NCI-H2029 treated with DMSO at 0.1 percent for 48 hours (cell line): Measurements from ENCODE around the gene CRACDL.
A peak's percentile ranks its signal among the peaks of the same experiment; 100 is the strongest.

Source experiments
- DNase-seq: peaks from one replicate; lab custom pipeline; 2025; lab: John Stamatoyannopoulos, UW

CRACDL gene

DNA sequence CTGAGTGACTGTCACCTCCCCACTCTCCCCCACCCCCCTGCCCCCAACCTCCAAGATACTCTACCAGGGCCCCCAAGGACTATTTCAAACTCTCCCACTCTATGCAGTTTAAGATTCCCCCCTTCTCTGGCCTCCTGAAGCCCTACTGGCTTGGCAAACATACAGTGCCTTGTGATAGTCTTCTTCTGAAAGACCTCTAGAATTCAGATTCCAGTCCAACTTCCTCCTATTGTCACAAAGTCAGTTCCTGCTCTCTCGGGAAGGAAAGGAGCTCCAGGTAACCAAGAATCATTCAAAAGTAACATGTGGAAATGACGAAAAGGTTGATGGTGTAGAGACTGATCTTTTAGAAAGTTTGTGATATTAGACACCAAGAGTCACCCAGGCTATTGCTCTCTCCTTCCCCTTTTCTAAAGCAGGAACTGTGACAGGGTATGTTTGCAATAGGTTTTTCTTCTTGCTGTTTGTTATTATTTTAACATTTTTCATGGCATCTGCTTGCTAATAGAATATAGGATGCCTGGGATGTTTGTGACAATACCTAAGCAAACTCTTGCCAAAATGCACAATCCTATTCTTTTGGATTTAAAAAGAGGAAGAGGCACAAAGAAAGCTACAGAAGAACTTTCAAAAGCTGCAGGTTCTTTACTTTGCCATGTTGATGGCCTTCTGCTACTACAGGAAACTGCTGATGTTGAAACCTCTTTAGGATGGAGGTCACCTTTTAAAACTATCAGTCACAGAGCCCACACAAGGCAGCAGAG is 111.6 kb downstream of the CRACDL start:
- DNase-seq, result no peak

DNA sequence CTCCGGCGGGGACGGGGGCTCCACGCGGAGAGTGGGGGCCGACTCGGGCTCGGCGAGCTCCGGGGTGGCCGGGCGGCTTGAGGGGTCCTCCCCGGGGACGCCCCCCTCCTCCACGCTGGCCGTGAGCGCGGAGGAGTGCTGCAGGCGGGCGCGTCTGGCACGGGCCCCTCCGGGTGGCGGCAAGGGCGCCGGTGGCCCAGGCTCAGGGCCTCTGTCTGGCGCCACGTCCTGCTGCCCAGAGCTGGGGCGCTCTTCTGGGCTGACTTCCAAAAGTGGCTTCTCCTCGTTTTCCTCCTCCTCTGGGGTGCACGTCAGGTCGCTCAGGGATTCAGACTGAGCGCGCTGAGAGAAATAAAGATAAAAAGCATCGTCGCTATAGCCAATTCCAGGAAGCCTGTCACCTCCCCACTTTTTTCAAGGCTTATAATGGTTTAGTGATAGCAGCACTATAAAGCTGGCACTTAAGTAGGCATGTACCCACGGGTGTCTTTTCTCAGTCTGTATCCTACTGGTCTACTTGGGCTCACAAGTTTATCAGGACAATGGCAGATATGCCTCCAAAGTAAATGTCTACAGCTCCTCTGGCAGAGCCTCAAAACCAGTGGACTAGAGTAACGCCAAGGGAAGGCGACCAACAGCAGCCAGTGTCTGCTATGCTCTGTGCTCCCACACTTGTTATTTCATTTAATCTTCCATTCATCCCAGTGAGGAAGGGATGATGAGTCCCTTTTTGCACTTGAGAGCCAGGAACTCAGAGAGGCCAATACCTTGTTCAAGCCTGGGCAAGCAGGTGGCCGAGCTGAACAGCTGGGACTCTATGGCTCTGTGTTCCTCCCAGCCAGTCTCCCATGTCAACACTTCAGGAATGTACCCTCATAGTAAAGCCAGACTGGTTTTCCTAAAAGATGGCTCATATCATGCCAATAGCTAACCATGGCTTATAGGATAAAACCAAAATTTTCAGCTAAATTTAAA is 112.5 kb downstream of the CRACDL start:
- DNase-seq, result no peak

DNA sequence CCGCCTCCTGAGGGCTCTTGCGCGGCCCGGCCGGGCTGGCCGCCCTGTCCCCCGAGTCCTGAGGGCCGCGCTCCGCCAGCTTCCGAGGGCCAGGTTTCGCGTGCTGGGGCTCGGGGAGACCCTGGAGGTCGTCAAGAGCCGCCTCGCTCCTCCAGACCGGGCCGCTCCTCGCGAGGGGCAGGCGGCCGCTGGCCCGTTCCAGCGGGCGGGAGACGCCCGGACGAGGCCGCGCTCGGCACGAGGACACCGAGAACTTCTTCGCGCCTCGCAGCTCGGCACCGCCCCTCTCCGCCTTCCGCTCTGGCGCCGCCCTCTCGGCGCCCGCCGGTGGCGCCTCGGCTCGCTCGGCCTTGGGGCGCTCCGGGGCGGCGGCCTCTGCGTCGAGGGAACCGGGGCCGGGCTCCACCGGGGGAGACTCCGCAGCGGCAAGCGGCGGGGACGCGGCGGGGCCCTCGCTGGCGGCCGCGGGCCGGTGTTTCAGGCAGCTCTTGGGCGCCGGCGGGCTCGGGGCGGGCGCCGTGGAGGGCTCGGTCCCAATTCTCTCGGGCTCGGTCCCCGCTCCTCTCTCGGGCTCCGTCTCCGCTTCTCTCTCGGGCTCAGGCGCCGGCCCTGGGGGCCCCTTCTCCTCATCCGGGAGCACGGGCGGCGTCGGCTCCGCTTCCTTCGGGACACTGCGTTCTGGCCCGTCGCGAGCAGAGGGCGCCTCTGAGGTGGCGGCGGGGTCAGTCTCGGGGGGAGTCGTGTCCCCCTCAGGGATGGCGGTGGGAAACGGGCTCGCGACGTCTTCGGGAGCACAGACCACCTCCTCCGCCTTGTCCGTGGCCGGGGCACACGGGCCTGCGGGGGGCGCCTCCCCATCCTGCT is 113.5 kb downstream of the CRACDL start:
- no peak for DNase-seq

DNA sequence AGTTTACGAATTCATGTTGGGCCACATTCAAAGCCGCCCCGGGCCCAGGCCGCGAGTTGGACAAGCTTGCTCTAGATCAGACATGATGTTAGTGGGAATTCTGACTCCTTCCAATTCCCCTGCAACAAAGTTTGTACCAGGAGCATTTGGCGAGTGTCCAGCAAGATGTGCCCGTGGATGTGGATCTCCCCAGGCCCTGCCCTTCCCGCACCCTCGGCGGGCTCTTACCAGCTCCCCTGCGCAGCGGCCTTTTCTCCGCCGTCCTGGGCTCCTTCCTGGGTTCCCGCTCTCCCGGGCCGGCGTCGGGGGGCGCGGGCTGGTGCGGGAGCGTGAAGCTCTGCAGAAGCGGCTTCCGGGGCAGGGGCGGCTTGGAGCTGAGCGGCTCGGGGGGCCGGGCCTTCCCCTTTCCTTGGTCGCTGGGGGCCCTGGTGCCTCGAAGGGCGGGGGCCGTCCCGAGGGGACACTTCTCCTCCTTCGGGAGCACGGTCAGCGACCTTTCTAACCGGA is 114.3 kb downstream of the CRACDL start:
- no peak for DNase-seq

DNA sequence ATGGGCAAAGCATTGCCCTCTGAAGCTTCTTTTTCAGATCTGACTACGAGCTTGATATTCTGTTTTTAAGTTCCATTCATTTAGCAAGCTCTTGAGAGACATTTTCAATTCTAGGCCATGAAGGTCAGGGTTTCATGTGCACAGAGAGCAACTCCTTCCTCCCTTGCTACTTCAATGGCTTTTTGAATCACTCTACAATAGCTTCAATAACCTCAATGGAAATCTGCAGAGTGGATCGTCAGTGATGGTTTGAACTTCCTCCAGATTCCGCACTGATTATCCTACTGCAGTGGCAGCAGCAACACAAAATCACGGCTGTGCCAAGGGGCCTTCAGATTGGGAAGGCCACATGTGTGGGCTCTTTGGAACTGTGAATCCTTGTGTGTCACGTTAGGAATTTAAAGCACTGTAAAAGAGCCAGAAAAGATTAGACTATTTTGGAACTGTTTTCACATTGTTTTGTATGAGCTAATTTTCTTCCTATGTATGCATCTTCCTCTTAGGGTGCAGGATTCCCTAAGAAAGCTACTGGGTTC is 116.7 kb downstream of the CRACDL start:
- DNase-seq, result no peak

DNA sequence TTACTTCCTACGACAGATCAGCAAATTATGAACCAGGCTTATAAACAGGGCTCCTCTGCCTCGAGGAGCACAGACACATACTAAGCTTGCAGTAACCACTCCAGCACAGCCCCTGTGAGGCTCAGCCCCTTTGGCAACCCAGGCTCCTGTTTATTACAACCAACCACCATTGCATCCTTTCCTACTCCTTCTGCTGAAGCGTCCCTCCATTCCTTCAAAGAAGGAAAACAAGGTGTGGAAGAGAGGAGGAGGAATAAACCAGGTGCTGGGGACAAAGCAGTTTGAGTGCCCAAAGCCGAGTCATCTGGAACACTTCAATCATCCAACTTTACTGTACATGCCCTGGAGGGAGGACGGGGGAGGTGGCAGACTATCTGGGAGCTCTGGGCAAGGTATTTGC is 117.9 kb downstream of the CRACDL start:
- no peak for DNase-seq

DNA sequence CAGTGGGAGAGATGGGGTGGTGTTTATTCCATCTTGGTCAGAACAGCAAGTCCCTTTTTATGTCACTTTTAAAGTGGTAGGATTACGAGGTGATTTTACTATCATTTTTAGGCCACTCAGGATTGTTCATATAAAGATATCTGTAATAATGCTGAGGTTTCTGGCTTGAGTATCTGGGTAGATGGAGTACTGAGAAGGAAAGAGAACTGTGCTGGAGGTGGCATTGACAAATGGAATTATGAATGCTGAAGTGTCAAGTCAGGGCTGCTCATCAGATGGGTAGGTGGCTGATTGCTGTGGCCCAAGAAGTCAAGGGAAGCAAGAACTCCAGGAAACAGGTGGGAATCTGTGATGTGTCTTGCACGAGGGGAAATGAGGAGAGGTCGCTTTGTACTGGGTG is 119.7 kb downstream of the CRACDL start:
- DNase-seq, result no peak

DNA sequence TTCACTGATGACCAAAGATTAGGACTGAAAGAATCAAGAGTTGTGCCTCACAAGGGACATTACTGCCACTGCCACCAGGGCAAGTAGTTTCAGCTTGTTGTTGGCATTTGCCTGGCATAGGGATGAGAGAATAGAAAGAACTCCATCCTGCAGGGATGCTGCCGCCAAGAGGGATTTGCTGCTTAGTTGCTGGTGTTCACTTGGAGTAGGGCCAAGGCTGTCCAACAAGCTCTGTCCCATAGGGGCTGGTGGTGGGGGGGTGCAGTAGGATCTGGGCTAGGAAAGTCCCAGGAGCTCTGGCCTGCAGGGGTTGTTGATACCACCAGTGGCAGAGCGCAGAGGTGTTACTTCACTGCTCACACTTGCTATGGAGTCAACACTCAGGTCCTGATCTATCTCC is 120.2 kb downstream of the CRACDL start:
- DNase-seq, result no peak

DNA sequence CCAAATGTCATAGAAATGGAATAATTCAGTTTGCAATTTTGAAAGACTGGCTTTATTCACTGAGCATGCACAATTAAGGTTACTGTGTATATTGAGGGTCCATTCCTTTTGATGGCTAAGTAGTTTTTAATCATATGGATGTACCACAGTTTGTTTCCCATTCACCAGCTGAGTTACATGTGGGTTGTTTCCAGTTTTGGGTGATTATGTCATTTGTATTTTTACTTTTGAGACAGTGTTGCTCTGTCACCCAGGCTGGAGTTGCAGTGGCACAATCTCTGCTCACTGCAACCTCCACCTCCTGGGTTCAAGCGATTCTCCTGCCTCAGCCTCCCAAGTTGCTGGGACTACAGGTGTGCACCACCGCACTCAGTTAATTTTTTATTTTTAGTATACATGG is 124.3 kb downstream of the CRACDL start:
- DNase-seq, result no peak

DNA sequence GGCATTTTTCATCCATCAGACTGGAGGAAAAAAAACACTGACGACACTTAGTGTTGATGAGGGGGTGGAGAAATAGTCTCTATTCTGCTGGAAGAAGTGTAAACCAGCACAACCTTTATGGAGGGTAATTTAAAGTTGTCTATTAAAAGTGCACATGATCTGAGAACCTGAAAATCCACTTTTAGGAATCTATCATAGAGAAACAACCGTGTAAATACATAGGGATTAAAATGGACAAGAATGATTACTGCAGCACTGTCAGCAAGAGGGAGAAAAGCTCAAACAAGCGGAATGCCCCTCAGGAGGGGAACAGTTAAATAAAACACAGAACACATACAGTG is 125.5 kb downstream of the CRACDL start:
- DNase-seq, result no peak

DNA sequence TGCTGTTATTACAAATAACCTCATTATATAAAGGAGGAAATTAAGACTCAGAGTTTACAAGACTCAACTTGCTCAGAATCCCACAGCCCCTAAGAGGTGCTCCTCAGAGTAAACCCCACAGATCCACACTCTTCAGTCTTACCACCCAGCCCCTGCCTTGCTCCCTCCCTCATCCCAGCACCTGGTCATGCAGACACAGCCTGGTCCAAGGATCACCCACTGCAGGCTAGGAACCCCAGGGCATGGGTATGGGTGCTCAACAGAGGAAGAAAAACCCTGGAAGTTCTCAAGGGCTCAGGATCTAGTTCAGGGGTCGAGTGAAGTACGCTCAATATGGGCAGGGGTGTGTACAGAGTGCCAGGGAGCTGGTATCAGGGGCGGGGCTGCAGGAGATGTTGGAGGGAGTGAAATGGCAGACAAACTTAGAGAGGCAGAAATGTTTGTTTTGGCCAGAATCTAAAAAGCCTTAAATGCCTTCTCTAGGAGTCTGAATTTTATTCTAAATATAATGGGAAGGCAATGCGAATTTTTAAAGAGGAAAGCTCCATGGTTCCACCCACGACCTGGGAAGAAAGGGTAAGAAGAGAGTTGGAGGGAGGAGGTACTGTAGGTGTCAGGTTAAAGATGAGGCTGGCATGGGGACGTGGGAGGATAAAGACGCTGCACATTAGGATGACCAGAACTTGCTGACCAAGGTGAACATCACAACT is 126.0 kb downstream of the CRACDL start:
- no peak for DNase-seq

DNA sequence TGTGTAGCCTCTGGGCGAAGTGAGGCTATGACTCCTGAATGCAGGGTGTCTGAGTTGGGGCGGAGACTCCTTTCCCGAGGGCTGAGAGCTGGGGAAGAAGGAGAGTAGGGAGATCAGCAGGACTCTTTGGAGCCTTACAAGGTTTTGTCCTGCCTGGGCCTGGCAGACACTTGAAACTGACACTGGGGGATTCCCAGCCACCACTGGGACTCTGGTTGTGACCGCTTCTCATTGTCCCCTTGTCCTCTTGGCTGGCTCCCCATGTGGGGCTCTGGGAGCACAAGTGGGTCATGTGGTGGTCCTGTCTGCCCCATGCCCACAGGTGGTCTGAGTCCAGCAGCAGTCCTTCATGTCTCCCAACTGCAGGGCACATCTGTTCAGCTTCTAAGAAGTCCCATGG is 126.9 kb downstream of the CRACDL start:
- no peak for DNase-seq

DNA sequence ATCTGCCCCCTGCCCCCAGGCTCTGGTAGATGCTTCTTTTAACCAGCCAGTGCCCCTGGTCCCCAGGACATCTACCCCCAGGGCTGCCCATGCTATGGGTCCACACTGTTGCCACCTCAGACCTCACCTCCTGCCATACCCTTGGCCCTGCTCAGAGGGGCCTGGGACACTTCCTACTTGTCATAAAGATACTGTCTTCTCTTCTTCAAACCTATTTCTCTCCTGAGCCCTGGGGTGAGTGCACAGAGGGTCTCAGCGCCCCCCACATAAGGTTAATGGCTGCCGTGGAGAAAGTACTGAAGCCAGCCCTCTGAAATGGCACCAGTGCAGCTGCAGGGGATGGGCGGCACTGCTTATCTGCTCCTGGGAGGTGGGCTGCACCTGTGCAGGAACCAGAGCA is 127.5 kb downstream of the CRACDL start:
- no peak for DNase-seq

DNA sequence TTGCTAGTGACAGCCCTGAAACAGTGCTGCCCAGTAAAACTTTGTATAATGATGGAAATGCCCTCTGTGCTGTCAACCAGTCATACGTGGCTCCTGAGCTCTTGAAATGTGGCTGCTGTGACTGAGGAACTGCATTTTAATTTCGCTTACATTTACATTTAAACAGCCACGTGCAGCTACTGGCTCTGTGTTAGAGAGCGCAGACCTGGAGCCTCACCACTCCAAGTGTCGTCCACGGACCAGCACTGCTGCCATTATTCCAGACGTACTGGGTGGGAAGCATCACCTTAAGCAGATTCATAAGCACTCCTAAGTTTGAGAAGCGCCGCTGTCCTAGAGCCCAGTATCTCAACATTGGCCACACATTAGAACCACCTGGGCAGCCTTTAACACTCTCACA is 128.1 kb downstream of the CRACDL start:
- no peak for DNase-seq

DNA sequence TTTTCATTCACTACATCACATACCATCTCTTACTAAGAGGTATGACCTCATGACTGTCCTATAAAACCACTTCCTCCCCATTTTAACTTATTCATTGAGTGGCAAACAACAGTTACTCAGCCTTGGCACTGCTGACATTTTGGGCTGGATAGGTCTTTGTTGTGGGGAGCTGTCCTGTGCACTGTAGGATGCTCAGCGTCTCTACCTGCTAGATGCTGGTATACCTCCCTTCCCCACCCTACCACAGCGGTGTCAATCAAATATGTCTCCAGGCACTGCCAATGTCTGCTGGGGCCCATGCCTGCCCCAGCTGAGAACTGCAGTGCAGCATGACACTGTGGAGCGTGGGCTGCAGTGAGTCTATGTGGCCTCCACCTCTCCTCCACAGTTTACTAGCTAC is 128.8 kb downstream of the CRACDL start:
- DNase-seq, result no peak

DNA sequence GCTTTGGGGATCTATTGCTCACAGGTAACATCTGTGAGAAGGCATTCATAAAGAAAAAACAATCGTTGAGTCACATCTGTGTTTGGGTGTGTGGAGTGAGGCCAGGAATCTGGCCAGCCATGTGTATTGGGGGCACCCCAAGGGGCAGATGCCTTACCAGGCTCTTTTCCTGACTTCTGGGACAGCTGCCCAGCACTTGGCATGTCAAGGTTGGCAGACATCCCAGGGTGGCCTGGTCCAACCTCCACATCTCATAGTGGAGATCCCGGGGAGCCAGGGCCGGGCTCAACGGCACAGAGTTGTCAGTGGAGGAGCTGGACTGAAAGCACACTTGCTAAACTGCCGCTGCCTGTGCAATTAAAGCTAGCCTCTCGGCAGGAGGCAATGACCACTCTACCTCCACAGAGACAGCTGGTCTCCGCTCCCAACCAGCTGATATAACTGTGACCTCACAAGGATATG is 129.8 kb downstream of the CRACDL start:
- peak; percentile 50 for DNase-seq

DNA sequence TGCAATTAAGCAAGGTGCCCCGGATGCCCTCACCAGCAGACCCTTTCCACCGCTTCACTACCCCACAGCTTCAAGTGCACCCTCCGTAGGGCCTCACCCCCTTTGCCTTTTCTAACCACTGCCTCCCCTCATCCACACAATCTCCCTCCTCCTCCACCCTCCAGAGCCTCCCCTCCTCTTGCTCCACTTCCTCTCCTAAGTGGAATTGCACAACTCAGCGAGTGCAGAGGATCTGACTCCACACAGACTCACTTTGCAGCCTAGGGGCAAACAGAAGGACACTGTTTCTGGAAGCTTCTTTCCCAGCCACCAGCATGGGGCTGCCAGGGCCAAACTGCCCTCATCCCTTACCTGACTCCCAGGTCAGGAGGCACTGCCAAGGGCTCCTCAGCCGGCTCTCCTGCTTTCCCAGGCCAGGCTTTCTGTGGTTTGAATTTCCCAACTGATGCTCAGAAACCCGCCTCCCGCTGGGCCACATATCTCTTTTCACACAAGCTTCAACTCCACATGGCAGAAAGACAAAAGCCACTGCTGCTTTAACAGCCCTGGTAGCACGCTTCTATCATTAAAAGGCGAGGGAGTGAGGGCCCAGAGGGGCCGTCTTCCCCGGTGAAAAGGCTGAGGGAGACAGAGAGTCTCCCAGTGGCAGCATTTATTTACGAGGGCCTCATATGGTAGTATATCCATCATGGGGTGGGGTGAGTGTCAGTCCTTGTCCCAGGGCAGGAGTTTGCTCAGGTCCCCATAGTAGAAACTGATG is 130.4 kb downstream of the CRACDL start:
- DNase-seq, result no peak

DNA sequence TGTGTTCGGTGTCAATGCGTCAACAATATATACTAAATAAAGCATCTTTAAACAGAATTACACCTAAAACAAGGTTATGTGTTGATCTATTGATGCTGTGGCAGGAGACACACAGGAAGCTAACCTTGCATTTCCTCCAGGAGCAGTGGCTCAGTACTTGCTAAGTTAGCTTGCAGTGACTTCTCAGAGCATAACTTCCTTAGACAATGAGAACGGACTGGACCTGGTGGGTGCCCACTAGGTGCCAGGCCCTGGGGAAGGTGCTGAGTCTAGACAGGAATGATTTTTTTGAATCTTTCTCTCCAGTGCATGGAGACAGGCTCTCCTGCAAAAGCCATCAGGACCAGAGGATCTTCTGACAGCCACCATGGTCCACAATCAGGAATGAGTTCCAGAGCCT is 131.3 kb downstream of the CRACDL start:
- no peak for DNase-seq

DNA sequence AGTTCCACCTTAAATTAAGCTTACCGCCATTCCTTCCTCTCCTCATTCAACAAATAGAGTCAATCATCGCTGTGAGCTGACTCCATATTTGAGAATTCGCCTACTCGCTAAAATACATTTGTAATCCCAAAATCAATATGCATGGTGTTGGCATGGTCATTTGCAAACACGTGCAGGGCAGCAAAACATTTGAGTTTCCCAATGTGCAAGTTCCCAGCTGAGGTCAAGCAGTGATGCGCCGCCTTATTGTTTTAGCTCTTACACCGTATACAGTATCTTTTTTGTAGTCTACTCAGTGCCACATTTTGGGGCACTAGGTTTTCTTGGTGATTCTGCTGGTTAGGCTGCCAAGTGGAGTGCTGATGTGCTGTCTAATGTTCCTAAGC is 131.8 kb downstream of the CRACDL start:
- DNase-seq, result no peak
